Small intestine (tissue), 7 donors: ENCODE measurements around the gene PRSS8. TPM values are rescaled to one million over a fixed set of nuclear protein-coding genes. Genes with fewer than 3 reads are reported as not detected.
"Not testable (repeated sequence)": the region's sequence is repeated elsewhere in the genome, so short reads cannot be mapped to it uniquely, and the experiment has no call there.

Experiments
- DNase-seq, 2 donors: peaks; one replicate each; pipeline versions ENCODE4 v3.0.0 to v3.0.0-alpha.2; 2013
- FAIRE-seq: peaks from 2 replicates; lab custom pipeline; 2012; peaks lifted over from hg19 to GRCh38; lab: Jason Lieb, UNC
- H3K27ac ChIP-seq, 3 donors: one replicate each; pipeline ENCODE4 v1.5.1; 2013; ENCODE audit warnings: low read length in 2 of 3, mild to moderate bottlenecking in 2 of 3, control low read depth in 1 of 3, inconsistent platforms in 1 of 3, low read depth in 1 of 3, moderate library complexity in 1 of 3
- H3K27me3 ChIP-seq, 3 donors: one replicate each; pipeline ENCODE4 v1.6.1; 2013; ENCODE audit warnings: low read length in 3 of 3, inconsistent platforms in 1 of 3; ENCODE audit not compliant: control insufficient read depth in 3 of 3, insufficient read depth in 3 of 3
- H3K36me3 ChIP-seq, 3 donors: one replicate each; pipeline ENCODE4 v1.6.1; 2013; ENCODE audit warnings: low read length in 3 of 3, inconsistent platforms in 1 of 3, low read depth in 1 of 3, mild to moderate bottlenecking in 1 of 3, moderate library complexity in 1 of 3; ENCODE audit not compliant: control insufficient read depth in 3 of 3, insufficient read depth in 2 of 3
- H3K4me1 ChIP-seq, 3 donors: one replicate each; pipeline ENCODE4 v1.6.1; 2013; ENCODE audit warnings: low read length in 2 of 3, inconsistent platforms in 1 of 3, low read depth in 1 of 3, mild to moderate bottlenecking in 1 of 3, moderate library complexity in 1 of 3; ENCODE audit not compliant: control insufficient read depth in 3 of 3, insufficient read depth in 2 of 3
- H3K4me3 ChIP-seq, 3 donors: one replicate each; pipeline ENCODE4 v1.5.1; 2013; ENCODE audit warnings: low read length in 3 of 3, control low read depth in 1 of 3, inconsistent platforms in 1 of 3, low read depth in 1 of 3, mild to moderate bottlenecking in 1 of 3, moderate library complexity in 1 of 3
- H3K9me3 ChIP-seq, 2 donors: one replicate each; pipeline ENCODE4 v1.6.1; 2013; ENCODE audit warnings: low read depth in 1 of 2, low read length in 1 of 2; ENCODE audit not compliant: control insufficient read depth in 2 of 2, insufficient read depth in 1 of 2
- WGBS, 3 donors: extraction: QIAGEN DNeasy Blood & Tissue Kit; methylation state at CpG; one replicate each; pipeline ENCODE4 v1.1.7; 2013; 5-methylcytosine and 5-hydroxymethylcytosine counted together
- polyA plus RNA-seq, 4 donors: library from polyadenylated mRNA; stranded (reverse) in 3 of 4; unstranded in 1 of 4; fragments of 200-250 nt in 3 of 4; fragments of 120-200 nt in 1 of 4; gene quantifications; one replicate each; pipeline versions ENCODE4 v1.2.1 to v1.2.3, GENCODE V29; 2013
- donor health status: healthy with polysubstance abuse.
- donor health status: control.
- donor health status: control.
- donor health status: Bipolar disorder and iron deficiency.
- donor health status: healthy.

The PRSS8 gene
- polyA plus RNA-seq, 4 donors: 220 to 393 (median 292) TPM

- Histone ChIP-seq H3K4me1 (peaks cover 0 to 4% (median 4%) of the 10 kb centered on the region in 3 donors), H3K27ac (peak within 1 kb of the TSS in 2 of 3 donors; percentile 64 to 85), H3K9me3 (no peaks in the 10 kb centered on the region), H3K36me3 (peaks cover 0 to 39% (median 5%) of the 10 kb centered on the region in 3 donors), H3K4me3 (peak within 1 kb of the TSS; percentile 63 to 94 (median 90)), H3K27me3 (no peaks in the 10 kb centered on the region)
- 3 to 5% (median 4%) methylated on average over 53 to 68 of the region's 68 CpGs for WGBS, 3 donors
- DNase-seq (peak; percentile 68 to 80), FAIRE-seq (no peak)
Measured at GRCh38 chr16:31108035-31108793, 27.3 kb downstream of the PRSS8 start, which contains the start of gene BCKDK. BCKDK (plus strand) TSS chr16:31108386; CDS start chr16:31109224, 838 bp downstream.

- WGBS, 3 donors: 85 to 91% (median 89%) methylated on average over 6 of the region's 6 CpGs
- Histone ChIP-seq H3K4me1 (peaks cover 0 to 4% (median 2%) of the 10 kb centered on the region in 3 donors), H3K36me3 (peaks cover 0 to 32% (median 5%) of the 10 kb centered on the region in 3 donors), H3K27me3 (no peaks in the 10 kb centered on the region), H3K9me3 (no peaks in the 10 kb centered on the region), H3K27ac (peak overlapping the region in 1 of 3 donors; percentile 1), H3K4me3 (no peak overlapping the region)
- no peak for FAIRE-seq
- DNase-seq: no peak
Measured at GRCh38 chr16:31107465-31107867, 28.1 kb downstream of the PRSS8 start.

- no peaks in the 10 kb centered on the region for H3K27me3 ChIP-seq
- peaks cover 0 to 26% (median 5%) of the 10 kb centered on the region in 3 donors for H3K36me3 ChIP-seq
- H3K4me3 ChIP-seq: no peak overlapping the region
- 91 to 92% (median 92%) methylated on average over 28 of the region's 28 CpGs for WGBS, 3 donors
- no peaks in the 10 kb centered on the region for H3K9me3 ChIP-seq
- FAIRE-seq (no peak), DNase-seq (no peak)
- no peak overlapping the region for H3K27ac ChIP-seq
- H3K4me1 ChIP-seq: peaks cover 0 to 4% (median 2%) of the 10 kb centered on the region in 3 donors
Measured at GRCh38 chr16:31106509-31107464, 28.7 kb downstream of the PRSS8 start.

GRCh38 chr16:31105677-31106213 lies 29.8 kb downstream of the PRSS8 start:
- H3K4me3 ChIP-seq: no peak overlapping the region
- FAIRE-seq: no peak

GRCh38 chr16:31100876-31101641 lies 34.5 kb downstream of the PRSS8 start:
- not testable (repeated sequence) for H3K27me3 ChIP-seq, H3K4me3 ChIP-seq, H3K36me3 ChIP-seq, FAIRE-seq, H3K4me1 ChIP-seq, H3K9me3 ChIP-seq, DNase-seq, H3K27ac ChIP-seq
- WGBS, 3 donors: 84 to 89% (median 85%) methylated on average over 12 to 13 of the region's 13 CpGs

More at GRCh38 chr16:31105677-31106213, 29.8 kb downstream of the PRSS8 start:
- Histone ChIP-seq H3K9me3 (no peaks in the 10 kb centered on the region), H3K36me3 (peaks cover 0 to 15% (median 5%) of the 10 kb centered on the region in 3 donors), H3K27ac (peak overlapping the region in 1 of 3 donors; percentile 76), H3K4me1 (peaks cover 0 to 4% (median 2%) of the 10 kb centered on the region in 3 donors), H3K27me3 (no peaks in the 10 kb centered on the region)
- DNase-seq: peak; percentile 73 to 85
- 6 to 16% (median 9%) methylated on average over 30 to 33 of the region's 33 CpGs for WGBS, 3 donors

- peaks cover 0 to 4% of the 10 kb centered on the region in 2 donors for H3K9me3 ChIP-seq
- no peaks in the 10 kb centered on the region for H3K27me3 ChIP-seq
- no peaks in the 10 kb centered on the region for H3K36me3 ChIP-seq
- FAIRE-seq (no peak), DNase-seq (no peak)
- WGBS, 3 donors: 59 to 67% (median 63%) methylated on average over 4 of the region's 4 CpGs
- H3K4me3 ChIP-seq: no peak overlapping the region
- H3K27ac ChIP-seq: no peak overlapping the region
- H3K4me1 ChIP-seq: no peaks in the 10 kb centered on the region
Measured at GRCh38 chr16:31099860-31100638, 35.5 kb downstream of the PRSS8 start.

GRCh38 chr16:31094424-31095120 lies 41.0 kb downstream of the PRSS8 start, which contains the start of gene VKORC1:
VKORC1 (minus strand) TSS chr16:31094797; CDS start chr16:31094729, 68 bp downstream.
- FAIRE-seq: no peak
- peaks cover 0 to 21% (median 2%) of the 10 kb centered on the region in 3 donors for H3K36me3 ChIP-seq
- peak; percentile 96 to 99 for DNase-seq
- peak within 1 kb of the TSS; percentile 48 to 82 (median 76) for H3K4me3 ChIP-seq
- no peaks in the 10 kb centered on the region for H3K27me3 ChIP-seq
- no peaks in the 10 kb centered on the region for H3K9me3 ChIP-seq
- H3K4me1 ChIP-seq: peaks cover 0 to 6% (median 5%) of the 10 kb centered on the region in 3 donors
- peak within 1 kb of the TSS; percentile 75 to 93 (median 88) for H3K27ac ChIP-seq
- 0% methylated on average over 66 to 69 of the region's 69 CpGs for WGBS, 3 donors
